HepG2 (cell line): Measurements from ENCODE around the gene SND1. TPM values are rescaled to one million over a fixed set of nuclear protein-coding genes. Genes with fewer than 3 reads are reported as not detected.
A peak's percentile ranks its signal among the peaks of the same experiment; 100 is the strongest.

Source experiments
- CBFB ChIP-seq: sonication (generic); formaldehyde crosslinking; IDR thresholded peaks from 2 replicates; pipeline ENCODE4 v1.4.0; 2020; ENCODE audit warnings: missing genetic modification reagents
- EEA1 ChIP-seq: sonication (generic); formaldehyde crosslinking; IDR thresholded peaks from 2 replicates; pipeline ENCODE4 v1.5.1; 2020; ENCODE audit warnings: mild to moderate bottlenecking, missing genetic modification reagents, borderline replicate concordance
- HIVEP1 ChIP-seq: sonication (generic); formaldehyde crosslinking; IDR thresholded peaks from 2 replicates; pipeline ENCODE4 v1.4.0; 2020; ENCODE audit warnings: mild to moderate bottlenecking, missing genetic modification reagents
- PAWR ChIP-seq: sonication (generic); formaldehyde crosslinking; IDR thresholded peaks from 2 replicates; pipeline ENCODE4 v1.4.0; 2020; ENCODE audit warnings: missing genetic modification reagents, mild to moderate bottlenecking, borderline replicate concordance
- RFXAP ChIP-seq: sonication (generic); formaldehyde crosslinking; IDR thresholded peaks from 2 replicates; pipeline ENCODE4 v1.4.0; 2020; ENCODE audit warnings: missing genetic modification reagents, borderline replicate concordance
- SAP130 ChIP-seq: IDR thresholded peaks from 2 replicates; pipeline ENCODE4 v1.6.1; 2016; ENCODE audit warnings: low read depth
- SNRNP70 ChIP-seq: fragments of 200-400 bp; formaldehyde crosslinking; IDR thresholded peaks from 2 replicates; pipeline ENCODE4 v1.6.1; 2017; ENCODE audit warnings: mild to moderate bottlenecking, low read depth, low read length, moderate library complexity
- SOX13 ChIP-seq, 3 experiments: fragments of 450-650 bp in 1 of 3; sonication (generic) in 1 of 3; formaldehyde crosslinking in 1 of 3; IDR thresholded peaks in 2 of 3; conservative IDR thresholded peaks in 1 of 3; 2 replicates each; pipeline versions ENCODE4 v1.5.0 to v1.6.1; 2016 to 2020; ENCODE audit warnings: antibody characterized with exemption in 1 of 3, mild to moderate bottlenecking in 1 of 3, missing compliant biosample characterization in 1 of 3, missing genetic modification reagents in 1 of 3, moderate library complexity in 1 of 3
- TCF12 ChIP-seq, 2 experiments: fragments of 450-650 bp in 1 of 2; sonication (generic) in 1 of 2; formaldehyde crosslinking in 1 of 2; IDR thresholded peaks; 2 replicates each; pipeline versions ENCODE4 v1.6.1 to v1.8.0; 2017 to 2022; ENCODE audit warnings: antibody characterized with exemption in 1 of 2, mild to moderate bottlenecking in 1 of 2, missing genetic modification reagents in 1 of 2, moderate library complexity in 1 of 2
- ZFX ChIP-seq: sonication (generic); formaldehyde crosslinking; IDR thresholded peaks from 2 replicates; pipeline ENCODE4 v1.4.0; 2020; ENCODE audit warnings: mild to moderate bottlenecking, low read depth, missing genetic modification reagents, moderate library complexity
- ZMYM4 ChIP-seq: sonication (generic); formaldehyde crosslinking; IDR thresholded peaks from 2 replicates; pipeline ENCODE4 v1.8.1; 2023; ENCODE audit warnings: mild to moderate bottlenecking, missing genetic modification reagents
- ZNF256 ChIP-seq: sonication (generic); formaldehyde crosslinking; conservative IDR thresholded peaks from 2 replicates; pipeline ENCODE4 v1.4.0; 2020; ENCODE audit warnings: missing genetic modification reagents
- ZNF660 ChIP-seq: sonication (generic); formaldehyde crosslinking; IDR thresholded peaks from 2 replicates; pipeline ENCODE4 v1.5.1; 2020; ENCODE audit warnings: mild to moderate bottlenecking, low read depth, missing genetic modification reagents, borderline replicate concordance
- polyA plus RNA-seq, 8 experiments: library from polyadenylated mRNA; depleted of rRNA in 3 of 8; stranded (reverse) in 7 of 8; unstranded in 1 of 8; fragments of >200 nt; fragmentation: Illumina TruSeq in 4 of 8; extraction: Trizol in 4 of 8; gene quantifications; 2 replicates each; pipeline versions ENCODE4 v1.2.1 to v1.2.3, GENCODE V29; 2011 to 2016; ENCODE audit warnings: low read depth in 4 of 8, missing spikeins in 1 of 8, mixed read lengths in 1 of 8; ENCODE audit not compliant: insufficient read depth in 1 of 8
- total RNA-seq, 5 experiments: library from RNA; depleted of rRNA; stranded (reverse); fragments of >200 nt; fragmentation: Illumina TruSeq; extraction: Trizol; gene quantifications; 2 replicates each; pipeline ENCODE4 v1.2.3, GENCODE V29; 2016; ENCODE audit warnings: low read depth in 1 of 5
- TF ChIP-seq, protein P1 (sequence below): sonication (generic); formaldehyde crosslinking; IDR thresholded peaks from 2 replicates; pipeline ENCODE4 v1.8.1; 2023; ENCODE audit warnings: mild to moderate bottlenecking, missing genetic modification reagents, borderline replicate concordance

Gene SND1
- total and polyA plus RNA-seq, 2 of the 13 experiments (the other 11 are each of a cell fraction or from before 2014, with no cell fraction given), result 110 to 182 TPM

DNA sequence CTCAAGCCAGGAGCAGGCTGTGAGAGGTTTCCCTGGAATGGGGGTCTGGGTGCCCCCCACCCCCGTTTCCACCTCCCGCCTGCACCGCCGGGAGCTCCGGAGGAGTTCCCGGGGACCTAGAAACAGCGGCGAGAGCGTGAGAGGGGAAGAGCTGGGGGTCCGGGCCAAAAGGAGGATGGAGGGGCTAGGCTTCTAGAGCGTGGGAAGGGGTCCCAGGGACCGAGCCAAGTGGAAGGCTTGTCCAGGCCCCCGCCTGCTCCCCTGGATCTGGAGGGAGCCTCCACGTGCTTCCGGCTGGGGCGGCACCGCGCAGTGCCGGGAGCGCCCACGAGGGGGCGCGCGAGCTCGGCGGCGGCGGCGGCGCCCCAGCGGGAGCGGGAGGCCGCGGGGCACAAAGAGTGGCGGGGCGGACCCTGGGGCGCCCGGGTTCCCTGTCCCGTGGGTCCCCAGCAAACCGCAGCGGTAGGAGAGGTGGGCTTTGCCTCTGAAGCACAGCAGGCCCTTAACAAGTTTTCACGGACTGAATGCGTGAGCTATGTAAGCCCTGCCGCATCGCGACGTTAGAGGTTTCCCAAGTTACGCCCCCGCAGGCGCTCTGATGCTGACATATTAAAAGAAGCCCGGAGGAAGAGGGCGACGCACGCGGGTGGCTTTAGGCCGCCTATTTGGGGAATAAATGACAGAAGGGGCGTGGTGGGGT lies 483.7 kb downstream of the SND1 start (continued):
- no peak for TF ChIP-seq SOX13 (IDR thresholded peaks at IDR 0.05)
- TF ChIP-seq SOX13 (CRISPR knock-in tag; conservative IDR thresholded peaks at IDR 0.05 in 1 of 2, IDR thresholded peaks at IDR 0.05 in 1 of 2), result no peak
- TF ChIP-seq RFXAP (CRISPR knock-in tag), result peak; percentile 47; the same call in 1 of the 2 replicates
- TF ChIP-seq EEA1 (CRISPR knock-in tag), result no peak
- TF ChIP-seq, protein P1, sequence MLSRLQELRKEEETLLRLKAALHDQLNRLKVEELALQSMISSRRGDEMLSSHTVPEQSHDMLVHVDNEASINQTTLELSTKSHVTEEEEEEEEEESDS (CRISPR knock-in tag), result no peak
- TF ChIP-seq SNRNP70, result no peak
- no peak for TF ChIP-seq TCF12 (IDR thresholded peaks at IDR 0.05)
- no peak for TF ChIP-seq TCF12 (CRISPR knock-in tag; IDR thresholded peaks at IDR 0.05)
- TF ChIP-seq ZFX, result peak; percentile 61
- TF ChIP-seq CBFB (CRISPR knock-in tag), result no peak
- TF ChIP-seq SAP130, result peak; percentile 31; the same call in 1 of the 2 replicates
- no peak for TF ChIP-seq HIVEP1 (CRISPR knock-in tag)
- TF ChIP-seq ZMYM4 (CRISPR knock-in tag), result peak; percentile 59; the same call in 1 of the 2 replicates
- TF ChIP-seq ZNF256 (CRISPR knock-in tag), result no peak
- TF ChIP-seq PAWR, result no peak
- TF ChIP-seq ZNF660 (CRISPR knock-in tag), result no peak
